Left ventricle myocardium inferior (tissue), 1 donor: ENCODE data around the gene MUC5AC. TPM values are rescaled to one million over a fixed set of nuclear protein-coding genes. Genes with fewer than 3 reads are reported as not detected.
A peak's percentile ranks its signal among the peaks of the same experiment; 100 is the strongest.
"Not testable (repeated sequence)": the region's sequence is repeated elsewhere in the genome, so short reads cannot be mapped to it uniquely, and the experiment has no call there.

Source experiments
- DNase-seq: peaks from one replicate; pipeline ENCODE4 v3.0.0-alpha.2; 2020
- H3K27ac ChIP-seq: fragments of 200-600 bp; replicated peaks from 2 replicates; pipeline ENCODE4 v1.8.0; 2021
- H3K27me3 ChIP-seq: fragments of 200-600 bp; 2 replicates; pipeline ENCODE4 v1.8.0; 2021; ENCODE audit warnings: low read depth
- H3K36me3 ChIP-seq: fragments of 200-600 bp; 2 replicates; pipeline ENCODE4 v1.8.0; 2021
- H3K4me1 ChIP-seq: fragments of 200-600 bp; 2 replicates; pipeline ENCODE4 v1.8.0; 2021
- H3K4me3 ChIP-seq: fragments of 200-600 bp; 2 replicates; pipeline ENCODE4 v1.8.0; 2021; ENCODE audit warnings: mild to moderate bottlenecking, moderate library complexity
- H3K9me3 ChIP-seq: fragments of 200-600 bp; replicated peaks from 2 replicates; pipeline ENCODE4 v1.8.0; 2021
- CTCF ChIP-seq: fragments of 200-600 bp; IDR thresholded peaks from 2 replicates; pipeline ENCODE4 v1.8.0; 2021; ENCODE audit warnings: antibody characterized with exemption, mild to moderate bottlenecking, borderline replicate concordance
- intact Hi-C: fragments of 100-400 bp; cut with micrococcal nuclease; formaldehyde crosslinking; loops from one replicate; pipeline ENCODE4 v1.11.0; 2022
- total RNA-seq: library from RNA; stranded (reverse); fragmentation: NEBNext Ultra II Directional; extraction: Animal tissue kit (Norgen Biotek cat#: 25700); gene quantifications from one replicate; pipeline ENCODE4 v1.2.1, GENCODE V29; 2021
- donor health status: DM: no; HTN: yes; CAD: no; lungs with severe emphysema.

Gene MUC5AC
- total RNA-seq, 1 donor from 2014 or later: not detected

- DNase-seq: peak; percentile 10
- intact Hi-C loops: no loop called here
- Histone ChIP-seq H3K9me3 (no peaks in the 10 kb centered on the region), H3K4me3 (no peak overlapping the region), H3K4me1 (no peaks in the 10 kb centered on the region), H3K27me3 (peaks cover 40% of the 10 kb centered on the region), H3K27ac (no peak overlapping the region), H3K36me3 (no peaks in the 10 kb centered on the region)
- TF ChIP-seq CTCF: no peak
These were observed 46.1 kb upstream of the MUC5AC start for GRCh38 chr11:1111545-1112212.

GRCh38 chr11:1112351-1113191 is 45.2 kb upstream of the MUC5AC start:
- Histone ChIP-seq H3K27me3 (peaks cover 33% of the 10 kb centered on the region), H3K36me3 (no peaks in the 10 kb centered on the region), H3K27ac (no peak overlapping the region), H3K4me1 (no peaks in the 10 kb centered on the region), H3K9me3 (no peaks in the 10 kb centered on the region), H3K4me3 (no peak overlapping the region)
- no peak for TF ChIP-seq CTCF
- intact Hi-C loops: no loop called here
- peak; percentile 9 for DNase-seq

- DNase-seq: peak; percentile 6
- peaks cover 29% of the 10 kb centered on the region for H3K27me3 ChIP-seq
These were observed 44.1 kb upstream of the MUC5AC start for GRCh38 chr11:1113405-1114201.

DNA sequence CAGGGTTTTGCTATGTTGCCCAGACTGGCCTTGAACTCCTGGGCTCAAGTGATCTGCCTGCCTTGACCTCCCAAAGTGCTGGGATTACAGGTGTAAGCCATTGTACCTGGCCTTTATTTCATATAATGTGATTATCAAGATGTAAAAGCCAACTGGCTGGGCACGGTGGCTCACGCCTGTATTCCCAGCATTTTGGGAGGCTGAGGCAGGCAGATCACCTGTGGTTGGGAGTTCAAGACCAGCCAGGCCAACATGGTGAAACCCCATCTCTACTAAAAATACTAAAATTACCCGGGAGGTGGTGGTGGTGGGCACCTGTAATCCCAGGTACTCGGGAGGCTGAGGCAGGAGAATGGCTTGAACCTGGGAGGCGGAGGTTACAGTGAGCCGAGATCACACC is 42.5 kb upstream of the MUC5AC start:
- H3K27me3 ChIP-seq: peaks cover 31% of the 10 kb centered on the region
- DNase-seq: peak; percentile 4
- H3K9me3 ChIP-seq, H3K4me1 ChIP-seq, intact Hi-C loops, H3K27ac ChIP-seq, H3K4me3 ChIP-seq, H3K36me3 ChIP-seq: not testable (repeated sequence)

More at GRCh38 chr11:1113405-1114201, 44.1 kb upstream of the MUC5AC start:
- H3K36me3 ChIP-seq: no peaks in the 10 kb centered on the region
- no peak overlapping the region for H3K4me3 ChIP-seq
- no peak overlapping the region for H3K27ac ChIP-seq
- TF ChIP-seq CTCF: no peak
- no peaks in the 10 kb centered on the region for H3K4me1 ChIP-seq
- intact Hi-C loops: no loop called here
- no peaks in the 10 kb centered on the region for H3K9me3 ChIP-seq

- no peaks in the 10 kb centered on the region for H3K4me1 ChIP-seq
- intact Hi-C loops: no loop called here
- DNase-seq: peak; percentile 6
- TF ChIP-seq CTCF: no peak
- no peaks in the 10 kb centered on the region for H3K36me3 ChIP-seq
- H3K27me3 ChIP-seq: peaks cover 39% of the 10 kb centered on the region
- H3K4me3 ChIP-seq: no peak overlapping the region
- H3K27ac ChIP-seq: no peak overlapping the region
- H3K9me3 ChIP-seq: no peaks in the 10 kb centered on the region
These were observed 41.6 kb upstream of the MUC5AC start for GRCh38 chr11:1116104-1116503.
